ENCODE results near the gene TNFRSF14. TPM values are rescaled to one million over a fixed set of nuclear protein-coding genes. Genes with fewer than 3 reads are reported as not detected.
"Not testable (repeated sequence)": the region's sequence is repeated elsewhere in the genome, so short reads cannot be mapped to it uniquely, and the experiment has no call there.

The TNFRSF14 gene
- total and polyA plus RNA-seq, 7 experiments from 2014 or later = 52.5 to 253 (median 200) TPM

DNA sequence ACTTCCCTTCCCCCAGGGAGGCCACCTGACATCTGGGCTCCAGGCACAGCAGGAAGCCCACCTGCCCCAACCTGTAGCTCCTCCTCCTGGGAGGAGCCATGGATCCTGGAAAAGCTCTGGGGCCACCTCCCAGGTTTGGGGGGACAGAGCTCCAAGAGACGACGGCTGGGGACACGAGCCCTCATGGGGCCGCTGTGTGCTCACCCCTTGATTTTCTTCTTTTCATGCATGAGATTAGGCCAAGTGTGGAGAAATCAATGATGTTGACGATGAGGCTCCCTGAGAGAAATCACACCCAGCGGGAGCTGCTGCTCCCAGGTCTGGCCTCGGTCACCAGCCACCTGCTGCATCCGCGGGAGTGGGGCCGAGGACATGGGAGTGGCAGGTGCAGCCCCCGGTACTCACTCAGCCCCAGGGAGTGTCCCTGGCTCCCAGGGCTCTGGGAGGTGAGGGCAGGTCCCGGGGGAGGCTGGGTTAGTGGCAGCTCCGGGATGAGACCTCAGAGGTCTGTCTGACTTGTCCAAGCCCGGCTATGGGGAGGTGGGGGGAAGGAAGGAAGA lies 8.7 kb downstream of the TNFRSF14 start:
- Histone ChIP-seq H3K27me3 (ENCODE audit: control insufficient read depth in 2 of 2, insufficient read depth in 2 of 2, low read length in 2 of 2) (no peaks in the 10 kb centered on the region), H3K27ac (ENCODE audit: low read depth, low read length) (peak overlapping the region; percentile 12), H3K9me3 (ENCODE audit: control insufficient read depth in 2 of 3, low read length in 3 of 3) (no peaks in the 10 kb centered on the region), H3K4me1 (ENCODE audit: control insufficient read depth in 2 of 2, insufficient read depth in 2 of 2, low read length in 2 of 2) (no peaks in the 10 kb centered on the region), H3K4me3 (ENCODE audit: low read length) (no peak overlapping the region), H3K36me3 (ENCODE audit: control insufficient read depth in 2 of 3, insufficient read depth in 3 of 3, low read length in 3 of 3) (peaks cover 0 to 42% (median 0%) of the 10 kb centered on the region in 3 experiments)
- CTCF ChIA-PET = interaction anchor here (0.6 to 1.0 kb wide), 2 partner anchors 9 to 20 kb away, joined by 3 to 4 read pairs; no protein-coding TSS in a partner anchor
- no peaks in the 10 kb centered on the region for H3K27me3 Mint-ChIP-seq
- peak overlapping the region in 3 of 9 donors; percentile 38 to 56 (median 55) for H3K27ac Mint-ChIP-seq
- peaks cover 4 to 11% (median 6%) of the 10 kb centered on the region in 7 donors for H3K4me1 Mint-ChIP-seq
- H3K36me3 Mint-ChIP-seq = peaks cover 0 to 6% (median 0%) of the 10 kb centered on the region in 5 donors
- POLR2A ChIA-PET = interaction anchor here (1.1 to 5.2 kb wide), 4 partner anchors 9 to 20 kb away, joined by 4 to 27 read pairs (median 7); no protein-coding TSS in a partner anchor
- H3K4me3 Mint-ChIP-seq = no peak overlapping the region
- no peaks in the 10 kb centered on the region for H3K9me3 Mint-ChIP-seq
- intact Hi-C loops (cut with micrococcal nuclease) = no loop called here
- ATAC-seq = no peak
- DNase-seq = no peak

DNA sequence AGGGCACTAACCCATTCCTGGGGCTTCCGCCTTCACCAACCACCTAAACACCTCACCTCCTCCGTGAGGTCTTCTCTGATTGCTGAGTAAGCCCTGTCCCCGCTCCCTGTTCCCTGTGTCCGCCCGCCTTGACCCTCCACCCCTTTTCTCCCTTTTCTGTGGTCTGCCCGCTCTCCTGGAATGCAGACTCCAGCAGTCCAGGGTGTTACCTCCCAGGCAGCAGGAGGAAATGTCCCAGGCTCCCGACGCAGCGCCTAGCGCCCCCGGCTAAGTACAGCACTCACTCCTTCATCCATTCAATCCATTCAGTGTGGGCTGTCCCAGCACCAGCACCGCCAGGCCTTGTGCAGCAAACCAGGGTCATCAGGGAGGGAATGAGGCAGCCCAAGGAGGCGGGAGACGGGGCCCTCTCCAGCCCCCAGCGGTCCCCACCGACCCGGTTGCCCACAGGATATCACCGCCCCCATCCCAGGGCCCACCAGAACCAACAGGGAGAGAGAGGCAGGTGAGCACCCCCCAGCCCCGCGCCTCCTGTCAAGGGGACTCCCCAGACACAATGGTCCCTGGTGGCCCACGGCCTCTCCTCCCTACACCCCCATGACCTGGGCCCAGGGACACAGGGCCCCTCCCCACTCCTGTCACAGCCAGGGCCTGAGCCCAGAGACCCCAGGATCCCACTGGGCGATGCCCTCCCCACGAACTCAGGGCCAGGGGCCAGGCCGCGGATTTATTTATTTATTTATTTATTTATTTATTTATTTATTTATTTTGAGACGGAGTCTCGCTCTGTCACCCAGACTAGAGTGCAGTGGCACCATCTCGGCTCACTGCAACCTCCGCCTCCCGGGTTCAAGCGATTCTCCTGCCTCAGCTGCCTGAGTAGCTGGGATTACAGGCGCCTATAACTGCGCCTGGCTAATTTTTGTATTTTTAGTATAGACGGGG lies 10.2 kb downstream of the TNFRSF14 start:
- intact Hi-C loops (cut with micrococcal nuclease) = no loop called here
- DNase-seq = no peak
- H3K27ac ChIP-seq (ENCODE audit: low read depth, low read length) = no peak overlapping the region
- POLR2A ChIA-PET = interaction anchor here (1.8 kb wide), 1 partner anchor 12 kb away, joined by 9 read pairs; no protein-coding TSS in a partner anchor
- CTCF ChIA-PET = no interaction called here
- H3K9me3 Mint-ChIP-seq = peaks cover 0 to 3% (median 0%) of the 10 kb centered on the region in 11 donors
- H3K4me3 Mint-ChIP-seq = no peak overlapping the region
- ATAC-seq = no peak
- H3K9me3 ChIP-seq (ENCODE audit: control insufficient read depth in 2 of 3, low read length in 3 of 3) = no peaks in the 10 kb centered on the region
- H3K27me3 ChIP-seq (ENCODE audit: control insufficient read depth in 2 of 2, insufficient read depth in 2 of 2, low read length in 2 of 2) = no peaks in the 10 kb centered on the region
- H3K27me3 Mint-ChIP-seq = no peaks in the 10 kb centered on the region
- H3K4me3 ChIP-seq (ENCODE audit: low read length) = no peak overlapping the region
- no peaks in the 10 kb centered on the region for H3K4me1 ChIP-seq (ENCODE audit: control insufficient read depth in 2 of 2, insufficient read depth in 2 of 2, low read length in 2 of 2)
- H3K4me1 Mint-ChIP-seq = peaks cover under 1 to 7% (median 2%) of the 10 kb centered on the region in 7 donors
- H3K27ac Mint-ChIP-seq = peak overlapping the region in 4 of 9 donors; percentile 38 to 54 (median 50)
- H3K36me3 Mint-ChIP-seq = peaks cover 0 to 15% (median 0%) of the 10 kb centered on the region in 5 donors
- peaks cover 0 to 27% (median 0%) of the 10 kb centered on the region in 3 experiments for H3K36me3 ChIP-seq (ENCODE audit: control insufficient read depth in 2 of 3, insufficient read depth in 3 of 3, low read length in 3 of 3)

- no peak for ATAC-seq
- POLR2A ChIA-PET = no interaction called here
- Mint-ChIP-seq H3K9me3 (peaks cover 0 to 3% (median 0%) of the 10 kb centered on the region in 11 donors), H3K4me1 (peaks cover 0 to 5% (median 0%) of the 10 kb centered on the region in 7 donors), H3K36me3 (peaks cover 0 to 13% (median 0%) of the 10 kb centered on the region in 5 donors), H3K27me3 (no peaks in the 10 kb centered on the region), H3K27ac (peak overlapping the region in 1 of 9 donors; percentile 25), H3K4me3 (no peak overlapping the region)
- Histone ChIP-seq H3K4me1 (ENCODE audit: control insufficient read depth in 2 of 2, insufficient read depth in 2 of 2, low read length in 2 of 2) (no peaks in the 10 kb centered on the region), H3K9me3 (ENCODE audit: control insufficient read depth in 2 of 3, low read length in 3 of 3) (no peaks in the 10 kb centered on the region), H3K36me3 (ENCODE audit: control insufficient read depth in 2 of 3, insufficient read depth in 3 of 3, low read length in 3 of 3) (peaks cover 0 to 19% (median 0%) of the 10 kb centered on the region in 3 experiments), H3K27ac (ENCODE audit: low read depth, low read length) (no peak overlapping the region), H3K27me3 (ENCODE audit: control insufficient read depth in 2 of 2, insufficient read depth in 2 of 2, low read length in 2 of 2) (no peaks in the 10 kb centered on the region), H3K4me3 (ENCODE audit: low read length) (no peak overlapping the region)
- intact Hi-C loops (cut with micrococcal nuclease) = no loop called here
- no peak for DNase-seq
- CTCF ChIA-PET = no interaction called here
Observed at GRCh38 chr1:2567083-2567679, 11.0 kb downstream of the TNFRSF14 start.

GRCh38 chr1:2568187-2568816 lies 12.1 kb downstream of the TNFRSF14 start:
- POLR2A ChIA-PET; intact Hi-C loops (cut with micrococcal nuclease); H3K27ac ChIP-seq (ENCODE audit: low read depth, low read length); H3K27ac Mint-ChIP-seq; CTCF ChIA-PET; H3K4me3 Mint-ChIP-seq; H3K4me1 ChIP-seq (ENCODE audit: control insufficient read depth in 2 of 2, insufficient read depth in 2 of 2, low read length in 2 of 2); DNase-seq; H3K36me3 ChIP-seq (ENCODE audit: control insufficient read depth in 2 of 3, insufficient read depth in 3 of 3, low read length in 3 of 3); H3K4me3 ChIP-seq (ENCODE audit: low read length); ATAC-seq; H3K27me3 Mint-ChIP-seq; H3K4me1 Mint-ChIP-seq; H3K9me3 ChIP-seq (ENCODE audit: control insufficient read depth in 2 of 3, low read length in 3 of 3); H3K27me3 ChIP-seq (ENCODE audit: control insufficient read depth in 2 of 2, insufficient read depth in 2 of 2, low read length in 2 of 2): not testable (repeated sequence)
- Mint-ChIP-seq H3K36me3 (peaks cover 0 to 21% (median 5%) of the 10 kb centered on the region in 5 donors), H3K9me3 (peaks cover 0 to 10% (median 5%) of the 10 kb centered on the region in 11 donors)

GRCh38 chr1:2569060-2569459 lies 12.9 kb downstream of the TNFRSF14 start:
- Mint-ChIP-seq H3K36me3 (peaks cover 0 to 28% (median 5%) of the 10 kb centered on the region in 5 donors), H3K4me1 (peaks cover 0 to 11% (median 6%) of the 10 kb centered on the region in 7 donors), H3K27ac (no peak overlapping the region), H3K27me3 (no peaks in the 10 kb centered on the region), H3K4me3 (no peak overlapping the region), H3K9me3 (peaks cover 3 to 18% (median 8%) of the 10 kb centered on the region in 11 donors)
- Histone ChIP-seq H3K4me1 (ENCODE audit: control insufficient read depth in 2 of 2, insufficient read depth in 2 of 2, low read length in 2 of 2) (no peaks in the 10 kb centered on the region), H3K4me3 (ENCODE audit: low read length) (no peak overlapping the region), H3K27ac (ENCODE audit: low read depth, low read length) (no peak overlapping the region), H3K36me3 (ENCODE audit: control insufficient read depth in 2 of 3, insufficient read depth in 3 of 3, low read length in 3 of 3) (peaks cover 0 to under 1% (median 0%) of the 10 kb centered on the region in 3 experiments), H3K9me3 (ENCODE audit: control insufficient read depth in 2 of 3, low read length in 3 of 3) (peaks cover 0 to 6% (median 0%) of the 10 kb centered on the region in 3 experiments), H3K27me3 (ENCODE audit: control insufficient read depth in 2 of 2, insufficient read depth in 2 of 2, low read length in 2 of 2) (no peaks in the 10 kb centered on the region)
- no peak for DNase-seq
- ChIA-PET POLR2A (no interaction called here), CTCF (no interaction called here)
- no peak for ATAC-seq
- intact Hi-C loops (cut with micrococcal nuclease) = no loop called here

- Mint-ChIP-seq H3K9me3 (peaks cover 3 to 23% (median 8%) of the 10 kb centered on the region in 11 donors), H3K4me1 (peaks cover 0 to 15% (median 9%) of the 10 kb centered on the region in 7 donors), H3K4me3 (peak overlapping the region in 1 of 10 donors; percentile 48), H3K36me3 (peaks cover 0 to 31% (median 5%) of the 10 kb centered on the region in 5 donors)
- H3K4me3 ChIP-seq (ENCODE audit: low read length); H3K27ac Mint-ChIP-seq; H3K36me3 ChIP-seq (ENCODE audit: control insufficient read depth in 2 of 3, insufficient read depth in 3 of 3, low read length in 3 of 3); H3K9me3 ChIP-seq (ENCODE audit: control insufficient read depth in 2 of 3, low read length in 3 of 3); H3K27me3 Mint-ChIP-seq; ATAC-seq; intact Hi-C loops (cut with micrococcal nuclease); DNase-seq; CTCF ChIA-PET; H3K27ac ChIP-seq (ENCODE audit: low read depth, low read length); H3K4me1 ChIP-seq (ENCODE audit: control insufficient read depth in 2 of 2, insufficient read depth in 2 of 2, low read length in 2 of 2); H3K27me3 ChIP-seq (ENCODE audit: control insufficient read depth in 2 of 2, insufficient read depth in 2 of 2, low read length in 2 of 2): not testable (repeated sequence)
- POLR2A ChIA-PET = interaction anchor here (1.0 kb wide), 1 partner anchor 9 kb away, joined by 3 read pairs; no protein-coding TSS in a partner anchor
Observed at GRCh38 chr1:2569703-2570102, 13.5 kb downstream of the TNFRSF14 start.
